GM12878 (cell line): ENCODE measurements around the gene ERG. TPM values are rescaled to one million over a fixed set of nuclear protein-coding genes. Genes with fewer than 3 reads are reported as not detected.

Experiments used
- HDAC6 ChIP-seq: fragments of 200-600 bp; sonication (generic); IDR thresholded peaks from one replicate; pipeline ENCODE4 v1.8.0; 2017; ENCODE audit warnings: antibody characterized with exemption; ENCODE audit not compliant: unreplicated experiment
- polyA plus RNA-seq, 11 experiments: library from polyadenylated mRNA; depleted of rRNA in 4 of 11; unstranded in 6 of 11; stranded (reverse) in 5 of 11; fragments of >200 nt; fragmentation: Nextera tagmentation in 4 of 11; fragmentation: Illumina TruSeq in 1 of 11; extraction: Ambion mirVana in 4 of 11; extraction: Trizol in 1 of 11; gene quantifications; 1 replicate in 1 of 11; 2 replicates in 10 of 11; pipeline versions ENCODE4 v1.2.1 to v1.2.3, GENCODE V29; 2011 to 2016; ENCODE audit warnings: inconsistent platforms in 2 of 11, missing spikeins in 2 of 11, low read depth in 1 of 11
- small RNA-seq: library from RNA; depleted of rRNA; stranded (forward); fragments of <200 nt; gene quantifications from one replicate; pipeline ENCODE3, GENCODE V24; 2014
- total RNA-seq, 4 experiments: library from RNA; depleted of rRNA in 3 of 4; stranded (reverse); fragments of >200 nt in 3 of 4; fragmentation: Illumina TruSeq in 1 of 4; extraction: Trizol in 1 of 4; gene quantifications; 2 replicates each; pipeline versions ENCODE4 v1.2.1 to v1.2.3, GENCODE V29; 2013 to 2021
- TF ChIP-seq, protein P1 (sequence below): IDR thresholded peaks from 2 replicates; pipeline ENCODE4 v1.6.1; 2012; ENCODE audit warnings: mild to moderate bottlenecking, low read depth, low read length

The ERG gene
- total and polyA plus RNA-seq, 10 of the 15 experiments (the other 5 are each of a cell fraction or from before 2014, with no cell fraction given) = not detected

DNA sequence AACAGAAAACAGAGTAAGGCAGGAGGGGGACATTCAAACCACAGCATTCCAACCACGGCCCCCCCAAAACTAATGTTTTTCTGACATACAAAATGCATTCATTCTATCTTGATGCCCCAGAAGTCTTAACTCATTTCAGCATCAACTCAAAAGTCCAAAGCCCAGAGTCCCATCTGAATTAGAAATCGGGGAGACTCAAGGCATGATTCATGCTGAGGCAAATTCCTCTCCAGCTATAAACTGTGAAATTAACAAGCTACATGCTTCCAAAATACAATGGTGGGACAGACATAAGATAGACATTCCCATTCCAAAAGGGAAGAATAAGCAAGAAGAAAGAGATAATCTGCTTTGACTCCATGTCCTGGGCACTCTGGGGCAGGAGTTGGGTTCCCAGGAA is 167.6 kb downstream of the ERG start (continued):
- TF ChIP-seq, protein P1, sequence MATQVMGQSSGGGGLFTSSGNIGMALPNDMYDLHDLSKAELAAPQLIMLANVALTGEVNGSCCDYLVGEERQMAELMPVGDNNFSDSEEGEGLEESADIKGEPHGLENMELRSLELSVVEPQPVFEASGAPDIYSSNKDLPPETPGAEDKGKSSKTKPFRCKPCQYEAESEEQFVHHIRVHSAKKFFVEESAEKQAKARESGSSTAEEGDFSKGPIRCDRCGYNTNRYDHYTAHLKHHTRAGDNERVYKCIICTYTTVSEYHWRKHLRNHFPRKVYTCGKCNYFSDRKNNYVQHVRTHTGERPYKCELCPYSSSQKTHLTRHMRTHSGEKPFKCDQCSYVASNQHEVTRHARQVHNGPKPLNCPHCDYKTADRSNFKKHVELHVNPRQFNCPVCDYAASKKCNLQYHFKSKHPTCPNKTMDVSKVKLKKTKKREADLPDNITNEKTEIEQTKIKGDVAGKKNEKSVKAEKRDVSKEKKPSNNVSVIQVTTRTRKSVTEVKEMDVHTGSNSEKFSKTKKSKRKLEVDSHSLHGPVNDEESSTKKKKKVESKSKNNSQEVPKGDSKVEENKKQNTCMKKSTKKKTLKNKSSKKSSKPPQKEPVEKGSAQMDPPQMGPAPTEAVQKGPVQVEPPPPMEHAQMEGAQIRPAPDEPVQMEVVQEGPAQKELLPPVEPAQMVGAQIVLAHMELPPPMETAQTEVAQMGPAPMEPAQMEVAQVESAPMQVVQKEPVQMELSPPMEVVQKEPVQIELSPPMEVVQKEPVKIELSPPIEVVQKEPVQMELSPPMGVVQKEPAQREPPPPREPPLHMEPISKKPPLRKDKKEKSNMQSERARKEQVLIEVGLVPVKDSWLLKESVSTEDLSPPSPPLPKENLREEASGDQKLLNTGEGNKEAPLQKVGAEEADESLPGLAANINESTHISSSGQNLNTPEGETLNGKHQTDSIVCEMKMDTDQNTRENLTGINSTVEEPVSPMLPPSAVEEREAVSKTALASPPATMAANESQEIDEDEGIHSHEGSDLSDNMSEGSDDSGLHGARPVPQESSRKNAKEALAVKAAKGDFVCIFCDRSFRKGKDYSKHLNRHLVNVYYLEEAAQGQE = no peak
- TF ChIP-seq HDAC6 = no peak

Small RNA genes lying within 50 kb of the gene (small RNA-seq; reads per million reads assigned to genes)
- gene SNRPGP13 = not detected

Other genes with a start within 250 kb of the ERG start
- not detected in 2 replicates for gene KCNJ15, start 241.5 kb downstream of the ERG start, total RNA-seq (2014; rRNA removed)
- not detected in 2 replicates for gene KCNJ15, start 241.5 kb downstream of the ERG start, total RNA-seq (2014; rRNA removed; fragmentation: Illumina TruSeq; extraction: Trizol)
- 0.46 and 0.56 TPM in 2 replicates for gene KCNJ15, start 241.5 kb downstream of the ERG start, total RNA-seq (2021)
- gene KCNJ15, start 241.5 kb downstream of the ERG start, polyA plus RNA-seq (2011; rRNA removed) = 1.9 and 2.7 TPM in 2 replicates
- gene KCNJ15, start 241.5 kb downstream of the ERG start, polyA plus RNA-seq (2014; fragmentation: Illumina TruSeq; extraction: Trizol) = 0.19 TPM in 1 of 2 replicates, not detected in the other
- under 1 TPM in 1 of 2 experiments, not detected in 1; 0.05 TPM for gene KCNJ15, start 241.5 kb downstream of the ERG start, polyA plus RNA-seq (2014; fragmentation: Nextera tagmentation; extraction: Ambion mirVana)
- 0.16 TPM in 1 of 2 replicates, not detected in the other for gene KCNJ15, start 241.5 kb downstream of the ERG start, polyA plus RNA-seq (2014; rRNA removed)
- not detected for gene KCNJ15, start 241.5 kb downstream of the ERG start, polyA plus RNA-seq (2016; fragmentation: Nextera tagmentation; extraction: Ambion mirVana)